HTR-8/SVneo (cell line): Measurements from ENCODE around the gene ASB6.
"Not testable (repeated sequence)": the region's sequence is repeated elsewhere in the genome, so short reads cannot be mapped to it uniquely, and the experiment has no call there.

ENCODE experiments used
- DNase-seq: peaks from one replicate; pipeline ENCODE4 v3.0.0; 2011; ENCODE audit warnings: low spot score, mixed read lengths; ENCODE audit not compliant: insufficient read length
- FAIRE-seq: peaks from 2 replicates; lab custom pipeline; 2011; peaks lifted over from hg19 to GRCh38; lab: Jason Lieb, UNC

The ASB6 gene

DNA sequence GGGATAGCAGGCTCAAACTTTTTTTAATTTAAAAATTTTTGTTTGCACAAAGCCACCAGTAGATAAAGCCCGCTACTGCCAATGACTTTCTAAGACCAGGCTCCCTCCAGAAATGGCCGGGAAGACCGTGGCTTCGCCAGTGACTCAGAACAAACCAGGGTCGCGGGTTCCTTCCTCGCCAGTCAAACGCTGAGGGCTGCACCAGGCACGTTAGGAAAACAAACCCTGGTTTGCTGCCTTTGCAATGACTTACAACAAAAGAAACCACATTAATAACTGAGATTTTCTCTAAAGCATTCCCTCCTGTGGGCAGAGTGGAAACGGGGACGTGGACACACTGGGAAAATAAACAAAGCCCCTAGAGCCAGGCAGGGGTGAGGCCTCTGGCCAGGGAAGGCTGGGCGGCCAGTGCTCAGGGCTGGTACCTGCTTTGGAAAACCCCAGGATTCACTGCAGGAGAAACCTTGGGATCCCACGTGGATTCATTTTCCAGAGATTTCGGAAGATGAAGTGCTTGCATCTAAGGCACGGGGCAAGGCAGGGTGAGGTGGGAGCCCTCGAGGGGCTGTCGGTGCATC, 27.3 kb upstream of the ASB6 start:
- FAIRE-seq (no peak), DNase-seq (no peak)

DNA sequence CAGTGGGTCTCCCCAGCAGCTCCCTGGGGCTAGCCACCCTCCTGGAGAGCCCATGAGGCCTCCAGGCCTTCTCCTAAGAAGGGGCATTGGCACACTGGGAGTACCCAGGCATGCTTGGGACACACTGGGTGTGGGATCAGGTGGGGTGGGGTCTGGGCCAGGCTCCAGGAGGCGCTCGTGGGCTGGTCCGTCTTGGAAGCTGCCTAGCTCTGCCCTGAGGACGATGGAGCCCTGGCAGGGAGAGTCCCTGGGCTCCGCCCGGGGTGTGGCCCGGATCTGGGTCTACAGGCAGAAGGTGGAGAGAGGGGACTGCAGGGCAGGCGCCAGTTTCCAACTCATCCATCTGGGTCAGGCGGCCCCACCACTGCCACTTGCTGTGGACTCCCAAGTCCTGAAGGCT, 25.9 kb upstream of the ASB6 start:
- FAIRE-seq (no peak), DNase-seq (no peak)

DNA sequence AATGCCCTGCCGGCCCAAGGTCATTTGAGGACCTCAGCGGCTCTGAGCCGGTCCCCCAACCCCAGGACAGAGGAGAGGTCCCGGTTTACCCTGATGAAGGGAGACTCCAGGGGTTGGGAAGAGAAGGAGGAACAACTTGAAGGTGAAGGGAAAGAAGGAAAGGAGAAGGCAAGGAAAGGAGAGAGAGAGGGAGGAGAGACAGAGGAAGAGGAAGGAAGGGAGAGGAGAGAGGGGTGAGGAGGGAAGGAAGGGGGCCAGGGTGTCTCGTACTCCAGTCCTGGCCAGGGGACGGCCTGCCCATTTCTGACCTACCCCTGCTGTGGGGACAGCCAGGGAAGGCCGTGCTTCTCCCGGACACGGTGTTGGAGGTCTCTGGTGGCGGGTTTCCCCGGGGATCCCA, 25.4 kb upstream of the ASB6 start:
- DNase-seq = no peak
- no peak for FAIRE-seq

DNA sequence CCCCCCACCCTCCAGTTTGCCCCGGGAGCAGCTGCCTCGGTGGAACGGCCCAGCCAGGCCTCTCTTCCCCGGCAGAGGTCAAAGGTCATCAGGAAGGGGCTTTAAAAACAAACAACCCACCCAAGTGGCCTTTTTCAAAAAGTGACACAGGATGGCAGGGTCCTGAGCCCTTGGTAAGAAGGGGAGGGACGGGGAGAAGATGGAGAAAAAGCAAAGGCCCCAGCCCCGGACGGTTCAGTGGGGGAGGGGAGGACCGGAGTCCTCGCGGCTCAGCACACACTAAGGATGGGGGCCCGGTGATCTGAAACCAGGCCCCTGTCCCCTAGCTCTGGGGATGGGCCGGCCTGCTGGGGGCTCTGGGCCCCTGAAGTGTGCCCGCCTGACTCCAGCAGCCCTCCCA, 24.6 kb upstream of the ASB6 start:
- FAIRE-seq = no peak

DNA sequence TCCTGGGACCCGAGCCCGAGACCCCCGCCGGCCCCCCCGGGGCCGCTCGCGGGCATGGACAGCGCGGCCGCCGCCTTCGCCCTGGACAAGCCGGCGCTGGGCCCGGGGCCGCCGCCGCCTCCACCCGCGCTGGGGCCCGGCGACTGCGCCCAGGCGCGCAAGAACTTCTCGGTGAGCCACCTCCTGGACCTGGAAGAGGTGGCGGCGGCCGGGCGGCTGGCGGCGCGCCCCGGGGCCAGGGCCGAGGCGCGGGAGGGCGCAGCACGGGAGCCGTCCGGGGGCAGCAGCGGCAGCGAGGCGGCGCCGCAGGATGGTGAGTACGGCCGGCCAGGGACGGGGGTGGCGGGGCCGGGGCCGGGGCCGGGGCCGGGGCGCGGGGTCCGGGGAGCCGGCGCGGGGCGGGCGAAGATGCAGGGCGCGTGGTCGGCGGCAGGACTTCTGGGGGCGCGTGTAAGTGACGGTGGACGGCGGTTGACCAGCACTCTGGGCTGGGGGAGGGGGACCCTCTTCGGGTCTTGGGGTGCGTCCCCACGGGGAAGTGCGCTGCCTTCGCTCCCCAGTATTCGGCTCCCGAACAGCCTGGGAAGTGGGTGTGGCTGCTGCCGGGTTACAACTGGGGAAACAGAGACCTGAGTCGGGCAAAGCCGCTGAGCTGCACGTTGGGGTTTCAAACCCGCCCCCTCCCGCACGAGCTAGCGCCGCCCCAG, 24.0 kb upstream of the ASB6 start:
- FAIRE-seq (no peak), DNase-seq (no peak)

More for the DNA sequence above, 24.6 kb upstream of the ASB6 start:
- no peak for DNase-seq

DNA sequence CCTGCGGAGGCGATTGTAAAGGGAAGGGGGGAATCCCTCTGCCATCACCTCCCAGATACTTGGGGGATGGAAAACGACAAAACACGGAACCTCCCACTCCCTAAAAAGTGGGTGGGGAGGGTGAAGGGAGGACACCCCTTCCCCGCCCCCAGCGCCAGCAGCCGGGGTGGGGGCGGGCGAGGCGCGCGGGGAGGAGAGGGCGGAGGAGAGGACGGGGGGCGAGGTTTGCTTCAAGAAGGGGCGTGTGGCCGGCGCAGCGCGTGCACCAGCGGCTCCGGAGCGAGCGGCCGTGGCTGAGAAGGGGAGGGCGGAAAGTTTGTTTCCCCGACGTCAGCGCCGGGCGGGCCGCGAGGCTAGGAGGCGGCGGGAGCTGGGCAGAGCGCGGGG, 23.4 kb upstream of the ASB6 start, which contains the start of gene PRRX2:
PRRX2 (plus strand) TSS at position 259 of the 387 bp plus-strand sequence. CDS start 221 bp downstream, outside the sequence.
- peak; percentile 43 for DNase-seq
- peak; percentile 68 for FAIRE-seq

DNA sequence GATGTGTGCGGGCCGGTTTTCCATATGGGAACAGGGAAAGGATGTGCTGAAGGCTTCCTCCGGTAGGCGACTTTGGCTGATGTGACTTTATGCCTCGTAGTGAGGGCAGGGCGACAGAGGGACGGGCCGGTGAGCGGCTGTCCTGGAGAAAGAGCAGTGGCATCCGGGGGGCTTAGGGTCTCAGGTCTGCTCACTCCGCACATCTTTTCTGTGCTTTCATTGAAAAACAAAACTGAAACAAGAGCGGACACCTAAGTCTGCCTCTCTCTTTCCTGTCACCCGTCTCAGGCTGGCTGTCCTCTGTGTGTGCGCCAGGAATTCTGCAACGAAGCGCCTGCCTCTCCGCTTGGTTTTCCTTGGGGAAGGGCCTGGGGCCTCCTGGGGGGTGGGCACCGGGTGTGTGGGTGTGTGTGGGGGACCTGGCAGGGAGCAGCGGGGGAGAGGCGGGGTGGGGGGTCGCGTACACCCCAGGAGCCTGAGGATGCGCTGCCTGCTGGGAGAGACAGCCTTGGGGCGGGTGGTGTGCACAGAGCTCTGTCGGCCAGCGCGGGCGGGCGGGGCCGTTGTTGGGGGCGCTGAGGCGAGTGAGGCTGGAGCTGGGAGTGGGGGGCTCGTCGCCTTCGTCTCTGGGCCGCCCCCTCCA, 22.9 kb upstream of the ASB6 start:
- FAIRE-seq (no peak), DNase-seq (no peak)

DNA sequence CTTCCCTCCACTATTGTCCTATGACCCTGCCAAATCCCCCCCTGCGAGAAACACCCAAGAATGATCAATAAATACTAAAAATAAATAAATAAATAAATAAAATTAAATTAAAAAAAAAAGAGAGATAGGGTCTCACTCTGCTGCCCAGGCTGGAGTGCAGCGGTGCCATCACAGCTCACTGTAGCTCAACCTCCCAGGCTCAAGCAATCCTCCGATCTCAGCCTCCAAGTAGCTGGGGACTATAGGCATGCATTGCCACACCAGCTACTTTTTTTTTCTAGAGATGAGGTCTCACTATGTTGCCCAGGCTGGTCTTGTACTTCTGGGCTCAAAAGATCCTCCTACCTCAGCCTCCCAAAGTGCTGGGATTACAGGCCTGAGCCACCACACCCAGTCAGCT, 20.3 kb upstream of the ASB6 start:
- FAIRE-seq, DNase-seq: not testable (repeated sequence)

DNA sequence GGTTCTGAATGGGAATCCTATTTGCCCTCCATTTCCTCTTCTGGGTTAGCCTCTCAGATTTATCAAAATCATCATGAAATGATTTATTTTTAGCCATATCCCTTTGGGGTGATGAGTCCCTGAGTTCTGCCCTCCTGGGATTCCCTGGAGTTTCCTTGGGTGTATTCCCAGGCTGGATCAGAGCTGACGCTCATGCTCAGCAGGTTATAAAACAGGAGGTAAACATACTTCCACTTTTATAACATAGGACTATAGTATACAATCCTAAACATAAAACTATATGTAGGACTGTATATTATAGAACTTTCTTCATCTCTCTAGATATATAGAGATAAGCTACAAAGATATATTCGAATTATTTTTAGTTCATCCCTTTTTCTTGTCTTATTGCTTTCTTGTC, 19.1 kb upstream of the ASB6 start:
- FAIRE-seq = no peak
- DNase-seq = no peak

DNA sequence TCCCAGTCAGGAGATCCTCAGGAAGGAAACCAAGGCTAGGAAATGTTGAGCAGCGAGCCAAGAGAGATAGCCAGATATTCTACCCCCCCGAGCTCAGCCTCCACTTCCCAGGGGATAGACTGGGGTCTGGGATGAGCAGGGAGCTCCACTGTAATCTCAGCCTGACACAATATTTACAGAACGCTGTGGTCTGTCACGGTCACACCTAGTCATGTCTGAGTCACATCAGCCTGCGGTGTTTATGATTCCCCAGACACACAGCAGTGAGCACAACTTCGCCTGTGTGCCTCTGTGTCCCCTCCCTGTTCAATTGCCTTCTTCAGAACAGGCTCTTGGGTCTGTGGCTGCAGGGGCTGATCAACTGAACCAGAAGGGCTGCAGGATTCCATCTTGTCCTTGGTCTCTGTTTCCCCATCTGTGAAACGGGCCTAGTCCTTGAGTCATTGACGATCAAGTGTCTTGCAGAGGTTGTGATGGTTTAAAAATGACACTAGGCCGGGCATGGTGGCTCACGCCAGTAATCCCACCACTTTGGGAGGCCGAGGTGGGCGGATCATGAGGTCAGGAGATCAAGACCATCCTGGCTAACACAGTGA, 14.9 kb upstream of the ASB6 start:
- DNase-seq = peak; percentile 20
- no peak for FAIRE-seq

DNA sequence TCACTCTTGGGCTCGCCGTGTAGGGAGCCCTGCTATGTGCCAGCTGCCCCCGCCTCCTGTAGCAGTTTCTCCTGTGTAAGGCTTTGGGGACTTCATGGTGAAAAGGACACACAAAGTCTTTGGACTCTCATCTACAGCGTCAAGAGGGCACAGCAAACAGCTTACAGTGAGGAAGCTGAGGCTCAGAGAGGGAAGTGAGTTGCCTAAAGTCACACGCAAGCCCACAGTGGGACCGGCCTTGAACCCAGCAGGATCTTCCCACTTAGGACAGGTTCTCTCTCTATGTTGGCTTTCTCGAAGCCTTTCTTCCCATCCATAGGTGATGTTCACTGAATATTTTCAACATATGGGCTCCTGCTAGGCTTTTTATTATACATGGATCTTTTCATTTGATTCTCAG, 13.7 kb upstream of the ASB6 start:
- no peak for FAIRE-seq
- DNase-seq = no peak

DNA sequence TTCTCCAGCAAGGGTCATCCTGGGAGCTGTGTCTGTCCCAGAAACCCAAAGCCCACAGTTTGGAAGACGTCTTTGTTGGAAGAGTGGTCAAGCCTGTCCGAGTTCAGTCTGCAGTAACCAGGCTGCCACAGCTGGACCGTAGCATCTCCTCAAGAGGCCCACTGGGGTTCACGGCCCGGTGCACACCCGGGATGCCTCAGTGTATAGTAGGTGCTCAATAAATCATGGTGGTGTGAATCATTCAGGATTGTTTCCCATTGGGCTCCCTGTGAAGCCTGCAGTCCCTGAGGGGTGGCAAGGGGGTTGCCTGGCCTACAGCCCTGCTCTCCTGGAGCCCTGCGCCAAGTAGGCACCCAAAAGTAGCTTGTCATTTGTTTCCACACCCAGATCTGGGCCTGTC, 13.2 kb upstream of the ASB6 start:
- DNase-seq (no peak), FAIRE-seq (no peak)

DNA sequence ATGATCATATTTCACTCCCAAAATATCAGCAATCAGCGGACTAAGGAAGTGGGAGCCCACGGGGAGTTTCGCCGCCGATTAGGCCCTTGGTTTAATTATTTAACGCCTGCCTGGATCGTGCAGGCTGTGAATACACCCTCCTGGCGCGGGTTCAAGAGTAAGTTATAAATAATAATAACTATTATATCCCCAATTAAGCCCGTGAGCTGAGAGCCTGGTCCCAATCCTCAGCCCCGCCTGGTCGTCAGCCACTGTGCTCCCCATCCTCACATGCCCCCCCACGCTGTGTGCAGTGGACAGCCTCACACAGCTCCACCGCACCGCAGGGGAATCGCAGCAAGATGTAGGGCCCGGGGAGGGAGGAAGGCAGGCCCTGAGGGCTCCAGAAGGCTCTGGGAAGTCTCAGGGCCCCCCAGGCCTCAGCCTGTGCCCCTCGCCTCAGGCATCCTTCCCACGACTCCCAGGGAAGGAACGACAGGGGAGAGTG, 12.6 kb upstream of the ASB6 start:
- DNase-seq = no peak
- FAIRE-seq = no peak

DNA sequence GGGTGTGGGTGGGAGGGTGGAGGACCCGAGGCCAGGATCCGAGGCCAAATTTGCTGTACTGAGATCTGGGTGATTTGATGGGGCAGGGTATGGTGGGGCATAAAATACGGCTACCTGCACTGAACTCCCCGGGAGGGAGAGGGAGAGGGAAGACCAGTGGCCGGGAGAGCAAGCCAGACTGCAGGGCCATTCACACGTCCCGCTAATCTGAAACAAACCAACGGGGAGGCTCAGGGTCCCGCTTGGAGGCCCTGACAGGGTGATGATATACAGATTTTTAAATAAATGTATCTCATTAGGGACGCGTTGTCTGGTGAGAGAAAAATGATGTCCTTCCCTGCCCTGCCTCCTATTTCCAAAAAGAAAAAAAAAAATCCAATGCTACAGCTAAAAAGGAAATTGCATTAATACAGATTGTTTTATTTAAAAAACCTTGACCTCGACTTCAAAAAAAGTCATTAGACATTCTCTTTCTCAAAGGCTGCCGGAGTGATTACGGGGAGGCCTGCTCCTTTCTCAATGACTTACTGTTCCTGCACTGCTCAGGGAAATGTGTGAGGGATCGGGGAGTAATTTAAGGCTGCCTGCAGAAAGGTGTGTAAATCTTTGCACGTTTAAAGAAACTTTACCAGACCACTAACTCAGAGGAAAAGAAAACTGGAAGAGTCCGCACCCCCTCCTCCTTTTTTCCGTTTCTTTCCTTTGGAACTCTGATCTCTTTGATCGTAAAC, 12.0 kb upstream of the ASB6 start:
- FAIRE-seq (no peak), DNase-seq (no peak)

DNA sequence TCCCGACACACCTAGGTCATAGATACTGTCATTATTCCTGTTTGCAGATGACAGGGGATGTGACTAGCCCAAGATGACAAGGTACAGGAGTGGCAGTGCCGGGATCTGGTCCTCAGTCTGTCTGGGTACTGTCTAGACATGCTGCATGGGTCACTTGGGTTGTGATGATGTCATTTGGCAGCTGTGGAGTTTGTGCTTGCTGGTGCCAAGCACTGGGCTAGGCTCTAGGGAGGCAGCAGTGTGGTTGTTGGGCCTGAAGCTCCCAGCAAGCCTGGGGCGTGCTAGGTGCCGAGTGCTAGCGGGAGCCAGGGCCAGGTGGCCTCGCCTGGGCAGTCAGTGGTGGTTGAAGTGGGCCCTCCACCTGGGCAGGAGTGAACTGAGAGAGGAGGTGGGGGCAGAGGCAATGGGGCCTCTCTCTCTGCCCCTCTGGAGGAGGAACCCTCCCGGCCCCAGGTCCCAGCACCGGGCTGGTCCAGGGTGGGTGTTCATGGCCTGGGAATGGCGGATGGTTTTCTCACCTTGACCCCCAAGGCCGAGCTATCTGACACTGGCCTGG, 8.8 kb upstream of the ASB6 start:
- FAIRE-seq = no peak
- no peak for DNase-seq

DNA sequence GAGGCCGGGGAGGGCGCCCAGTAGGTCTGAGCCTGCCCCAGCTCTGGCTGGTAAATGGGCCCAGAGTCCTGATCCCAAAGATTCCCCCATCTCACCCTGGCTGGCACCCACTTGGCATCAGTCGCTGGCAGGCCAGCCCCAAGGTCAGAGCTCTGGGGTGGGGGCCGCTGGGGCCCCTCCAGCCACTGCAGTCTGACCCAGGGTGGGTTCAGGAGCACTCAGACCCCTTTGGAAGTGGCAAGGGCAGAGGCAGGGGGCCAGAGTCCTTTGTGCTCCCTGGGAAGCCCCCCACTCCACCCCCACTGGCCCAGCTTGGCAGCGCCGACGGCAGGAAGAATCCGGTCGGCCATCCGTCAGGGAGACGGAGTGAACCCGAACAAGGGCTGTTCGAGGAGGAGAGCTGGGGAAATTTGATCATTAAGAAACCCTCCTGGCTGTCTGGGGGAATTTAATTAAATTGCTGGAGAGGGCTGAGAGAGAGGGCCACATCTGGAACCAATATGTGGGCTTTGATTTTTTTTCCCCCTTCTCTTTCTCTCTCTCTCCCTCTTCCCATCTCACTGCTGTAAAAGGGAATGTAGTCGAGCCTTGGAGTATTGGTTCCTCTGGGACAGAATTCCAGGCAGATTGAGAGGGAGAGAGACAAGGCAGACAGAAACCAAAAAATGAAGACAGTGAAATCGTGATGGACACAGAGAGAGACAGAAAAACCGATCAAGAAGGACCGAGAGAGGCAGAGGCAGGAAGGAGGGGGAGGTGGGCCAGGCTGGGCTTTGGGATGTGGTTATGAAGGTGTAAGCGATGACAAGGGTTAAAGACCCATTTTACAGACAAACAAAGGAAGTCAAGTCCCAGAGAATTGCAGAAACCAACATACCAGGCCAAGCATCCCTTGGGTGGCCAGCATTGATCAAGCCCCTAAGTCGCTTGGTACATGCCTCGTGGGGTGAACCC, 8.1 kb upstream of the ASB6 start:
- FAIRE-seq (no peak), DNase-seq (no peak)

DNA sequence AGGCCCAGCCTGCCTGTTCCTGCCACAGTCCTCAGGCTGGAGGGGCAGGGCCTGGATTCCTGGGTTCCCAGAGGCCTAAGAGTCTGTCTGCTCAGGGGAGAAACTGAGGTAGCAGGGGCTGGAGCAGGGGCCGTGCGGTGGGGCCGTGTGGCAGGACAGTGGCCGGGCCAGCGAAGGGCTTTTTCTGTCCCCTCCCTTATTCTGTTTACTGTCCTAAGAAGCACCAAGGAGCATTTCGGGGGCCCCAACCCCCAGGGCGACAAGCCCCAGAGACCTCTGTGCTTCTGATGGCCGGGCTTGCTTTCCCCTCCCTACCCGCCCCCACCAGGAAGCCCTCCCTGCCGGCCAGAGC, 6.8 kb upstream of the ASB6 start:
- DNase-seq = no peak
- no peak for FAIRE-seq

DNA sequence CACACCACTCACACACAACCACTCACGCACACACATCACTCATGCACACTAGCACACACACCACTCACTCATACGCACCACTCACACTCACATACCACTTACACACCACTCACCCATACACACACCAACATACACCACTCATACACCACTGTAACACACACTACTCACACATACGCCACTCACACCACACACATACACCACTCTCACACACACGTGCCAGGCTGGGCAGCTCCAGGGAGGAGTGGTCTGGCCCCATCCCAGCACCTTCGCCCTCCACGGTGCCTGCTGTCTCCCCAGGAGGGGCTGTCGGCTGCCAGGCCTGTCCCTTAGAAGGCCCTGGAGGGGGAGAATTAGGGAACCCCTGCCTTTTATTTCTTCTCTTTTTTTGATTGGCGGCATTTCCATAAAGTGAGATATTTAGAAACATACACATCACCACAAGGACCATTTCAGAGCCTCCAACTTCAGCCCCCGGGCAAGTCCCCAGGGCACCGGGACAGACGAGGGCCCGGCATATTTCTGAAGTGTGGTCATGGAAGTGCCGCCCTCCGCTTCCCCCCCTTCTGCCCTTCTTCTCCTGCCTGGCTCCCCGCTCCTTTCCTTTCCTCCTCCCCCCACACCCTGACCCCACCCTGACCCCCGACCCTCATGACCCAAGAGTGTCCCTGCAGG, 6.3 kb upstream of the ASB6 start:
- DNase-seq (no peak), FAIRE-seq (peak; percentile 97)

DNA sequence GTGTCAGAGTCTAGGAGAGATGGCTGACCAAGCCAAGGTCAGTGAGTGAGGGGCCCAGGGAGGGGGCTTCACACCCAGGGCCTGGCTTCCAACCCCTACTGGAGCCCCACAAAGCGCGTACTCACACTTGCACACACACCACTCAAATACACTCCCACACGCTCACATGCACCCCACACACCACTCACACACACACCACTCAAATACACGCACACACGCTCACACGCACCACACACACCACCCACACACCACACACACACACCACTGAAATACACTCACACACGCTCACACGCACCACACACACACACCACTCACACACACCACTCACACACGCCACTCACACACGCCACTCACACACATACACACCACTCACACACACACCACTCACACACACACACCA, 5.7 kb upstream of the ASB6 start:
- DNase-seq (no peak), FAIRE-seq (no peak)
